ENCODE data around the gene POLR2A. TPM values are rescaled to one million over a fixed set of nuclear protein-coding genes. Genes with fewer than 3 reads are reported as not detected.

Gene POLR2A
- total and polyA plus RNA-seq, 2 of the 13 experiments (the other 11 are each of a cell fraction or from before 2014, with no cell fraction given): 17.8 to 18.3 TPM

GRCh38 chr17:7479213-7480088 lies 4.7 kb upstream of the POLR2A start, which contains the start of gene ZBTB4 (continued):
- no peak for TF ChIP-seq GPBP1L1 (CRISPR knock-in tag; IDR thresholded peaks at IDR 0.05)
- no peak for TF ChIP-seq ATF7-NPFF (CRISPR knock-in tag; IDR thresholded peaks at IDR 0.05; ENCODE audit: low read depth)
- TF ChIP-seq ATF3 (CRISPR knock-in tag; IDR thresholded peaks at IDR 0.05): no peak
- TF ChIP-seq ZNF251 (CRISPR knock-in tag; IDR thresholded peaks at IDR 0.05): no peak
- 0 out of 2 replicates have a peak, but pooled peaks have one; percentile 42 for TF ChIP-seq ZC3H4 (CRISPR knock-in tag; IDR thresholded peaks at IDR 0.05; ENCODE audit: borderline replicate concordance)
- no peak for TF ChIP-seq CENPT (CRISPR knock-in tag; IDR thresholded peaks at IDR 0.05; ENCODE audit: low read depth)
- no peak for TF ChIP-seq BRF2 (CRISPR knock-in tag; IDR thresholded peaks at IDR 0.05)
- no peak for TF ChIP-seq ZNF629 (CRISPR knock-in tag; conservative IDR thresholded peaks at IDR 0.05)
- TF ChIP-seq DR1 (CRISPR knock-in tag; IDR thresholded peaks at IDR 0.05): no peak; the same call in 1 of the 2 replicates
- no peak for TF ChIP-seq MEIS1 (CRISPR knock-in tag; IDR thresholded peaks at IDR 0.05; ENCODE audit: borderline replicate concordance)
- TF ChIP-seq MAZ (IDR thresholded peaks at IDR 0.05; ENCODE audit: borderline replicate concordance, low read depth, low read length): no peak
- TF ChIP-seq MAZ (CRISPR knock-in tag; IDR thresholded peaks at IDR 0.05; ENCODE audit: low read depth): no peak
- TF ChIP-seq HNF4A (CRISPR knock-in tag; IDR thresholded peaks at IDR 0.05): no peak
- no peak for TF ChIP-seq MBD4 (IDR thresholded peaks at IDR 0.05; ENCODE audit: borderline replicate concordance, low read length)
- no peak for TF ChIP-seq ATF6 (CRISPR knock-in tag; conservative IDR thresholded peaks at IDR 0.05)
- peak; percentile 24 for TF ChIP-seq THAP11 (CRISPR knock-in tag; IDR thresholded peaks at IDR 0.05)
- no peak for TF ChIP-seq ZNF557 (CRISPR knock-in tag; IDR thresholded peaks at IDR 0.05)
- TF ChIP-seq GMEB2 (CRISPR knock-in tag; IDR thresholded peaks at IDR 0.05; ENCODE audit: low read depth): no peak
- no peak for TF ChIP-seq ZFP62 (CRISPR knock-in tag; IDR thresholded peaks at IDR 0.05)
- TF ChIP-seq SIX1 (CRISPR knock-in tag; IDR thresholded peaks at IDR 0.05; ENCODE audit: borderline replicate concordance): no peak
- no peak for TF ChIP-seq NBN (conservative IDR thresholded peaks at IDR 0.05)
- no peak for TF ChIP-seq ZNF414 (CRISPR knock-in tag; IDR thresholded peaks at IDR 0.05)
- TF ChIP-seq ZNF382 (CRISPR knock-in tag; IDR thresholded peaks at IDR 0.05; ENCODE audit: borderline replicate concordance): no peak
- no peak for TF ChIP-seq HMGA1 (CRISPR knock-in tag; conservative IDR thresholded peaks at IDR 0.05)

Data from HepG2 (cell line).